CD8-positive, alpha-beta memory T cell (primary cell): ENCODE data around the gene CORIN. TPM values are rescaled to one million over a fixed set of nuclear protein-coding genes. Genes with fewer than 3 reads are reported as not detected.
"Not testable (repeated sequence)": the region's sequence is repeated elsewhere in the genome, so short reads cannot be mapped to it uniquely, and the experiment has no call there.

Experiments used
- CTCF ChIA-PET: fragments of 350-600 bp; sonication (Branson Sonifier 250); formaldehyde crosslinking; loops from one replicate; lab custom pipeline; 2021; ENCODE audit warnings: antibody characterized with exemption; lab: Charles Lee
- POLR2A ChIA-PET: fragments of 350-600 bp; sonication (Branson Sonifier 250); formaldehyde crosslinking; loops from one replicate; lab custom pipeline; 2021; ENCODE audit warnings: antibody characterized with exemption; lab: Charles Lee
- DNase-seq, 5 donors: peaks; one replicate each; pipeline versions ENCODE4 v3.0.0 to v3.0.0-alpha.2; 2020 to 2022; ENCODE audit warnings: mixed read lengths in 1 of 5
- H3K27ac ChIP-seq: one replicate; pipeline ENCODE4 v1.7.0; 2013; ENCODE audit warnings: low read depth, mild to moderate bottlenecking, low read length, moderate library complexity
- H3K27me3 ChIP-seq: 2 replicates; pipeline ENCODE4 v1.7.0; 2013; ENCODE audit warnings: low read length, mild to moderate bottlenecking; ENCODE audit not compliant: insufficient read depth, poor library complexity, severe bottlenecking
- H3K36me3 ChIP-seq: 2 replicates; pipeline ENCODE4 v1.7.0; 2013; ENCODE audit warnings: mild to moderate bottlenecking, low read length, moderate library complexity; ENCODE audit not compliant: insufficient read depth
- H3K4me1 ChIP-seq: 2 replicates; pipeline ENCODE4 v1.7.0; 2013; ENCODE audit warnings: mild to moderate bottlenecking, low read length, moderate library complexity; ENCODE audit not compliant: insufficient read depth
- H3K4me3 ChIP-seq: 2 replicates; pipeline ENCODE4 v1.7.0; 2013; ENCODE audit warnings: mild to moderate bottlenecking, low read length
- H3K9me3 ChIP-seq: 2 replicates; pipeline ENCODE4 v1.7.0; 2013; ENCODE audit warnings: mild to moderate bottlenecking, low read length
- H3K27ac Mint-ChIP-seq, 8 donors: one replicate each; pipeline ENCODE4 v1.8.0; 2020 to 2021; ENCODE audit warnings: mixed read lengths in 8 of 8, mild to moderate bottlenecking in 6 of 8, inconsistent platforms in 3 of 8, moderate library complexity in 3 of 8
- H3K27me3 Mint-ChIP-seq, 2 donors: one replicate each; pipeline ENCODE4 v1.8.0; 2020 to 2021; ENCODE audit warnings: mixed read lengths in 2 of 2, mild to moderate bottlenecking in 1 of 2, moderate library complexity in 1 of 2
- H3K36me3 Mint-ChIP-seq, 3 donors: one replicate each; pipeline ENCODE4 v1.8.0; 2020 to 2021; ENCODE audit warnings: mixed read lengths in 3 of 3, inconsistent platforms in 1 of 3, mild to moderate bottlenecking in 1 of 3
- H3K4me1 Mint-ChIP-seq, 3 donors: one replicate each; pipeline ENCODE4 v1.8.0; 2020 to 2021; ENCODE audit warnings: mixed read lengths in 3 of 3, inconsistent platforms in 1 of 3, mild to moderate bottlenecking in 1 of 3
- H3K4me3 Mint-ChIP-seq, 7 donors: one replicate each; pipeline ENCODE4 v1.8.0; 2020 to 2021; ENCODE audit warnings: mixed read lengths in 7 of 7, mild to moderate bottlenecking in 6 of 7, moderate library complexity in 4 of 7, inconsistent platforms in 2 of 7
- H3K9me3 Mint-ChIP-seq, 5 donors: one replicate each; pipeline ENCODE4 v1.8.0; 2020 to 2022; ENCODE audit warnings: mixed read lengths in 5 of 5, mild to moderate bottlenecking in 3 of 5, moderate library complexity in 2 of 5, inconsistent platforms in 1 of 5
- polyA plus RNA-seq: library from polyadenylated mRNA; unstranded; fragments of 300-500 nt; fragmentation: Illumina TruSeq; gene quantifications from one replicate; pipeline ENCODE4 v1.2.3, GENCODE V29; 2021
- total RNA-seq, 2 experiments: library from RNA; stranded (reverse); gene quantifications; one replicate each; pipeline ENCODE4 v1.2.3, GENCODE V29; 2021

Gene CORIN
- total and polyA plus RNA-seq, 3 experiments from 2014 or later = 0.04 to 0.11 (median 0.06) TPM

DNA sequence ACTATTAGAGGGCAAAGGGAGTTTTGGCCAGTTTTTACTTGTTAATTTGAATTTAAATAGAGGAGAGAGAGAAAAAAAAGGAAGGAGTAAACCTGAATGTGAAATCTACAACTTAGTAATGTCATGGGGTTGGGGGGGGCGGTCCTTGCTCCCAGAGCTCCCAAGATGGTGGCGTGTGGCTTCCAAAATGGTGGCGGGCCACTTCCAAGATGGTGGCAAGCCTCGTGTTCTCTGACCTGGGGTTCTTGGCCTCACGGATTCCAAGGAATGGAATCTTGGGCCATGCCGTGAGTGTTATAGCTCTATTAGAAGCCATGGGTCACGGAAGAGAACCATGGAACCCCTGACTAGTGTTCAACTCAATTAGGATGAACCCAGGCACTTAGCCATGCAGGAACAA lies 287.5 kb downstream of the CORIN start:
- H3K9me3 ChIP-seq, H3K27ac ChIP-seq, H3K4me1 Mint-ChIP-seq, H3K27ac Mint-ChIP-seq, H3K36me3 ChIP-seq, H3K4me3 ChIP-seq, DNase-seq, POLR2A ChIA-PET, H3K4me3 Mint-ChIP-seq, H3K4me1 ChIP-seq, H3K27me3 Mint-ChIP-seq, CTCF ChIA-PET, H3K9me3 Mint-ChIP-seq, H3K27me3 ChIP-seq: not testable (repeated sequence)
- peaks cover 20 to 25% (median 25%) of the 10 kb centered on the region in 3 donors for H3K36me3 Mint-ChIP-seq

Other genes with a start within 250 kb of the CORIN start
- gene NFXL1, start 76.5 kb upstream of the CORIN start, total RNA-seq = 10 to 100 TPM in 1 of 2 experiments, 1 to 10 TPM in 1; 9.7 to 11.5 TPM
- 10.0 TPM for gene NFXL1, start 76.5 kb upstream of the CORIN start, polyA plus RNA-seq
- not detected for gene CNGA1, start 178.6 kb upstream of the CORIN start, total RNA-seq
- gene CNGA1, start 178.6 kb upstream of the CORIN start, polyA plus RNA-seq = not detected
- 1 to 10 TPM in 1 of 2 experiments, under 1 TPM in 1; 0.55 to 1.1 TPM for gene NIPAL1, start 178.7 kb upstream of the CORIN start, total RNA-seq
- gene NIPAL1, start 178.7 kb upstream of the CORIN start, polyA plus RNA-seq = 0.61 TPM